ENCODE data around the gene RARRES1.

Gene RARRES1

DNA sequence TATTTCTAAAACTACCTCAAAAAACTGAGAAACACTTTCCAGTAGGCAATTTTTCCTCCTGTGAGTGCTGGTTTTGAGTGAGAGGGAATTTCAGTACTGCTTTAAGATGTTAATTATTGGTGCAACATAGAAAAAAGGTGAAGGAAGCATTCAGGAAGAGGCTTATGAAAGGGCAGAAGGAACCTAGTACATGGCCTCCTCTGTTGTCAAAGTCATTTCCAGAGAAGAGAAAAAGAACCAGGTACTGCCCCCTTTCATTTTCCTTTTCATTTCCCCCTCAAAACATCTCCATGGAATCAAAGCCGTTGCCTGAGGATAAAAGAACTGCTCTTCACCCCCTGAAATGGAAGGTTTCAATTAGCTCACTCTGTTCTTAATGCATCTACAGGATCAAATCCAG, 19.8 kb downstream of the RARRES1 start:
- no peak for TF ChIP-seq EGR1 (IDR thresholded peaks at IDR 0.05)
- TF ChIP-seq CEBPB (IDR thresholded peaks at IDR 0.05), result no peak
- TF ChIP-seq EP300 (IDR thresholded peaks at IDR 0.05; ENCODE audit: borderline replicate concordance), result no peak
- TF ChIP-seq CREB1 (IDR thresholded peaks at IDR 0.05; ENCODE audit: low read depth), result no peak
- TF ChIP-seq TEAD4 (IDR thresholded peaks at IDR 0.05), result no peak
- TF ChIP-seq RAD21 (IDR thresholded peaks at IDR 0.05; ENCODE audit: low read depth), result no peak
- no peak for TF ChIP-seq ZBTB7A (IDR thresholded peaks at IDR 0.05; ENCODE audit: low read depth)
- TF ChIP-seq TCF12 (IDR thresholded peaks at IDR 0.05; ENCODE audit: low read depth), result no peak
- TF ChIP-seq, protein P1, sequence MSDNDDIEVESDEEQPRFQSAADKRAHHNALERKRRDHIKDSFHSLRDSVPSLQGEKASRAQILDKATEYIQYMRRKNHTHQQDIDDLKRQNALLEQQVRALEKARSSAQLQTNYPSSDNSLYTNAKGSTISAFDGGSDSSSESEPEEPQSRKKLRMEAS (IDR thresholded peaks at IDR 0.05), result no peak
- TF ChIP-seq NFIC (IDR thresholded peaks at IDR 0.05), result no peak
- TF ChIP-seq, protein P2, sequence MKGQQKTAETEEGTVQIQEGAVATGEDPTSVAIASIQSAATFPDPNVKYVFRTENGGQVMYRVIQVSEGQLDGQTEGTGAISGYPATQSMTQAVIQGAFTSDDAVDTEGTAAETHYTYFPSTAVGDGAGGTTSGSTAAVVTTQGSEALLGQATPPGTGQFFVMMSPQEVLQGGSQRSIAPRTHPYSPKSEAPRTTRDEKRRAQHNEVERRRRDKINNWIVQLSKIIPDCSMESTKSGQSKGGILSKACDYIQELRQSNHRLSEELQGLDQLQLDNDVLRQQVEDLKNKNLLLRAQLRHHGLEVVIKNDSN (IDR thresholded peaks at IDR 0.05), result no peak
- TF ChIP-seq, protein P3, sequence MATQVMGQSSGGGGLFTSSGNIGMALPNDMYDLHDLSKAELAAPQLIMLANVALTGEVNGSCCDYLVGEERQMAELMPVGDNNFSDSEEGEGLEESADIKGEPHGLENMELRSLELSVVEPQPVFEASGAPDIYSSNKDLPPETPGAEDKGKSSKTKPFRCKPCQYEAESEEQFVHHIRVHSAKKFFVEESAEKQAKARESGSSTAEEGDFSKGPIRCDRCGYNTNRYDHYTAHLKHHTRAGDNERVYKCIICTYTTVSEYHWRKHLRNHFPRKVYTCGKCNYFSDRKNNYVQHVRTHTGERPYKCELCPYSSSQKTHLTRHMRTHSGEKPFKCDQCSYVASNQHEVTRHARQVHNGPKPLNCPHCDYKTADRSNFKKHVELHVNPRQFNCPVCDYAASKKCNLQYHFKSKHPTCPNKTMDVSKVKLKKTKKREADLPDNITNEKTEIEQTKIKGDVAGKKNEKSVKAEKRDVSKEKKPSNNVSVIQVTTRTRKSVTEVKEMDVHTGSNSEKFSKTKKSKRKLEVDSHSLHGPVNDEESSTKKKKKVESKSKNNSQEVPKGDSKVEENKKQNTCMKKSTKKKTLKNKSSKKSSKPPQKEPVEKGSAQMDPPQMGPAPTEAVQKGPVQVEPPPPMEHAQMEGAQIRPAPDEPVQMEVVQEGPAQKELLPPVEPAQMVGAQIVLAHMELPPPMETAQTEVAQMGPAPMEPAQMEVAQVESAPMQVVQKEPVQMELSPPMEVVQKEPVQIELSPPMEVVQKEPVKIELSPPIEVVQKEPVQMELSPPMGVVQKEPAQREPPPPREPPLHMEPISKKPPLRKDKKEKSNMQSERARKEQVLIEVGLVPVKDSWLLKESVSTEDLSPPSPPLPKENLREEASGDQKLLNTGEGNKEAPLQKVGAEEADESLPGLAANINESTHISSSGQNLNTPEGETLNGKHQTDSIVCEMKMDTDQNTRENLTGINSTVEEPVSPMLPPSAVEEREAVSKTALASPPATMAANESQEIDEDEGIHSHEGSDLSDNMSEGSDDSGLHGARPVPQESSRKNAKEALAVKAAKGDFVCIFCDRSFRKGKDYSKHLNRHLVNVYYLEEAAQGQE (IDR thresholded peaks at IDR 0.05; ENCODE audit: low read depth), result no peak
- TF ChIP-seq TAF1 (IDR thresholded peaks at IDR 0.05; ENCODE audit: low read depth), result no peak
- no peak for TF ChIP-seq YY1 (IDR thresholded peaks at IDR 0.05; ENCODE audit: low read depth)
- TF ChIP-seq FOXM1 (IDR thresholded peaks at IDR 0.05; ENCODE audit: borderline replicate concordance, low read depth), result no peak

DNA sequence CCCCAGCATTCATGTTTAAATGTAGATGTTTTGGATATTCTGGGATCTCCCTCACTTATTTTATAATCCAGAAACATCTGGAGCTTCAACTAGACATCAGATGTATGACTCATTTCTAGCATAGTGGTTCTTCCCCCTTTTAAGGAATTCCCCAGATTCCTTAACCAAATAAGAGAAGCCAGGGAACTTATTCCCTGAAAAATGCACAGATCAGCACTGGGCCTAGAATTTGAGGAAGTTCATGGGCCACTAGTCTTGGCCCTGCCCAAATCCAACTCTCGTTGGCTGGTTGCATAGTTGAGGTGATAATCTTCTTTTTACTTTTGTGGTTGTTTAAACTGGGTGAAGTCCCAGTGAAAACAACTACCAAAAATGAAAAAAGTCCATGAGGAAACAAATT, 20.4 kb downstream of the RARRES1 start:
- no peak for TF ChIP-seq RAD21 (IDR thresholded peaks at IDR 0.05; ENCODE audit: low read depth)
- no peak for TF ChIP-seq YY1 (IDR thresholded peaks at IDR 0.05; ENCODE audit: low read depth)
- TF ChIP-seq, protein P1 (IDR thresholded peaks at IDR 0.05), result no peak
- no peak for TF ChIP-seq TAF1 (IDR thresholded peaks at IDR 0.05; ENCODE audit: low read depth)
- TF ChIP-seq CREB1 (IDR thresholded peaks at IDR 0.05; ENCODE audit: low read depth), result no peak
- TF ChIP-seq ZBTB7A (IDR thresholded peaks at IDR 0.05; ENCODE audit: low read depth), result no peak
- TF ChIP-seq, protein P3 (IDR thresholded peaks at IDR 0.05; ENCODE audit: low read depth), result no peak
- TF ChIP-seq TEAD4 (IDR thresholded peaks at IDR 0.05), result no peak
- TF ChIP-seq FOXM1 (IDR thresholded peaks at IDR 0.05; ENCODE audit: borderline replicate concordance, low read depth), result no peak
- TF ChIP-seq NFIC (IDR thresholded peaks at IDR 0.05), result no peak
- no peak for TF ChIP-seq TCF12 (IDR thresholded peaks at IDR 0.05; ENCODE audit: low read depth)
- TF ChIP-seq, protein P2 (IDR thresholded peaks at IDR 0.05), result no peak
- no peak for TF ChIP-seq EGR1 (IDR thresholded peaks at IDR 0.05)
- TF ChIP-seq CEBPB (IDR thresholded peaks at IDR 0.05), result no peak
- TF ChIP-seq EP300 (IDR thresholded peaks at IDR 0.05; ENCODE audit: borderline replicate concordance), result no peak

DNA sequence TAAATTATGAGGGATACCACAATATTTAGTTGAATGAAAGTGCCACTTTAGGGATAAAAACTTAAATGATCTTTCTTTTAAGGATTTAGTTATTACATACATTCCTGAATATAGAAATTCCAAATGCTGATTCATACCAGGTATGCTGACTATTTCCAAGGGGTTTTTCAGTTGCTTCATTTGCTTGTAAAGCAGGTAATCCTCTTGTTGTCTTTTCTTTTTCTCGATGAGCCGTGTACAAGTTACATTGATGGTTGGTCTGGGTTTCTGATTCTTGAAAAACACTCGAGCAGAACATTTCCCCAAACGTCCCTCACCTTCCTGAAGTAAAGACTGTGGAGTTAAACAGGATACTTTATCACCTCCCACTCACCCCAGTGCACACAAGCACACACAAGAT, 21.7 kb downstream of the RARRES1 start:
- TF ChIP-seq, protein P2 (IDR thresholded peaks at IDR 0.05), result no peak
- TF ChIP-seq FOXM1 (IDR thresholded peaks at IDR 0.05; ENCODE audit: borderline replicate concordance, low read depth) (no peak), CREB1 (IDR thresholded peaks at IDR 0.05; ENCODE audit: low read depth) (no peak), TAF1 (IDR thresholded peaks at IDR 0.05; ENCODE audit: low read depth) (no peak), NFIC (IDR thresholded peaks at IDR 0.05) (no peak), EP300 (IDR thresholded peaks at IDR 0.05; ENCODE audit: borderline replicate concordance) (no peak)

DNA sequence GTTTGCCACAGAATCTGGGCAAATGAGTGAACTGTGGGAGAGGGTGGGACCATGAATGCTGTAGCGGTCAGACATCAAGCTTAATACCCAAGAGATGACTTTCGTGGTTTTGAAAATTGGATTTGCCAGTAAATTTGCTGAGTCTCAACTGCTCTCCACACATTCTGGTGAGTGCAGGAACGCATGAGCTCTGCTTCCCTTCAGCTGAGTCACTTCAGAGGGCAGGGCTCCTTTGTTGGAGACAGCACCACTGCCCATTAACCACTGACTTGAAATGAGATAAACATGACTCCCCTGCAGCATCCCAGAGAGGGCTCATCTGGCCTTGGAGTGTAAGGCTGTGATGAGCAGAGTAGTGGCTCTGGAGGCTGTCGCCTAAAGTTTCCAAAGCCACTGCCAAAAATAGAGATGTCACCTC, 22.6 kb downstream of the RARRES1 start:
- TF ChIP-seq, protein P2 (IDR thresholded peaks at IDR 0.05), result no peak
- TF ChIP-seq CREB1 (IDR thresholded peaks at IDR 0.05; ENCODE audit: low read depth), result no peak

DNA sequence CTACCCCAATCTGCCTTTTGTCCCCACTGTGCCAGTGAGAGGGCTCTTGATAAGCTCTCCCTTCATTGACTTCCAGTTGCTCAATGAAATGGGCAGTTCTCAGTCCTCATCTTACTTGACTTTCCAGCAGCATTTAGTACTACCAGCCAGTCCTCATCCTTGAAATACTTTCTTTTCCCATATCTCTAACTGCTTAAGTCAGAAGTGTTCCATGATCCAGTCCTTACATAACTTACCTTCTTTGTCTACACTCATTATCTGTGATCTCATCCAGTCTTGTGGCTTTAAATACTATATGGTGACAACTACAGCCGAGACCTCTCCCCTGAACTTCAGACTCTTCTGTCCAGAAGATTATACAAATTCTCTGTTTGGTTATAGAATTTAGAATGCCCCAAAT, 28.7 kb downstream of the RARRES1 start:
- no peak for TF ChIP-seq FOXM1 (IDR thresholded peaks at IDR 0.05; ENCODE audit: borderline replicate concordance, low read depth)

Data from Ishikawa (cell line).